Upper lobe of left lung (tissue), 4 donors: ENCODE data around the gene PDE11A.

Source experiments
- CTCF ChIP-seq, 6 experiments: fragments of 450-650 bp in 4 of 6; fragments of 200-600 bp in 2 of 6; sonication (generic) in 2 of 6; IDR thresholded peaks; one replicate each; pipeline ENCODE4 v1.5.1; 2016 to 2019; ENCODE audit warnings: antibody characterized with exemption in 6 of 6
- EP300 ChIP-seq, 4 donors: sonication (generic); formaldehyde crosslinking; IDR thresholded peaks; one replicate each; pipeline ENCODE4 v1.5.1; 2017; ENCODE audit warnings: antibody characterized with exemption in 4 of 4, control low read depth in 2 of 4
- POLR2A ChIP-seq, 4 donors: fragments of 450-650 bp; IDR thresholded peaks; one replicate each; pipeline ENCODE4 v1.5.1; 2016 to 2017; ENCODE audit warnings: antibody characterized with exemption in 4 of 4, mild to moderate bottlenecking in 2 of 4

GRCh38 chr2:177670791-177671535, 401.6 kb downstream of the PDE11A start:
- no peak for TF ChIP-seq CTCF (IDR thresholded peaks at IDR 0.05)
- TF ChIP-seq POLR2A (IDR thresholded peaks at IDR 0.05): no peak
- TF ChIP-seq EP300 (IDR thresholded peaks at IDR 0.05): no peak
